DND-41 (cell line): ENCODE data around the gene UMPS.

ENCODE experiments used
- ATAC-seq: fragments of 200-7000 bp; cut with Tn5 transposase; 3 replicates; pipeline ENCODE4 v1.9.1; 2021; ENCODE audit warnings: low read depth; ENCODE audit not compliant: insufficient read depth
- DNase-seq: peaks from one replicate; pipeline ENCODE4 v3.0.0-alpha.2; 2020
- H2AFZ ChIP-seq: 2 replicates; pipeline ENCODE4 v1.6.0; 2012; ENCODE audit warnings: low read depth, low read length
- H3K27ac ChIP-seq: 2 replicates; pipeline ENCODE4 v1.5.1; 2012; ENCODE audit warnings: low read length, inconsistent platforms
- H3K27me3 ChIP-seq: fragments of 200-600 bp; sonication (generic); 2 replicates; pipeline ENCODE4 v1.6.0; 2012; ENCODE audit warnings: low read length, mild to moderate bottlenecking, inconsistent platforms; ENCODE audit not compliant: insufficient read depth, poor library complexity
- H3K36me3 ChIP-seq: 2 replicates; pipeline ENCODE4 v1.5.1; 2012; ENCODE audit warnings: low read length, inconsistent platforms; ENCODE audit not compliant: insufficient read depth
- H3K4me1 ChIP-seq: 2 replicates; pipeline ENCODE4 v1.5.1; 2012; ENCODE audit warnings: mild to moderate bottlenecking, low read length; ENCODE audit not compliant: insufficient read depth
- H3K4me2 ChIP-seq: 2 replicates; pipeline ENCODE4 v1.6.0; 2012; ENCODE audit warnings: mild to moderate bottlenecking, moderate library complexity, low read length, inconsistent platforms; ENCODE audit not compliant: insufficient read depth
- H3K4me3 ChIP-seq, 2 experiments: fragments of 200-600 bp in 1 of 2; shearing (Covaris generic) in 1 of 2; 2 replicates each; pipeline ENCODE4 v1.5.1; 2012 to 2016; ENCODE audit warnings: inconsistent platforms in 2 of 2, low read length in 2 of 2, mild to moderate bottlenecking in 2 of 2, low read depth in 1 of 2, moderate library complexity in 1 of 2
- H3K79me2 ChIP-seq: 2 replicates; pipeline ENCODE4 v1.6.0; 2012; ENCODE audit warnings: low read length, inconsistent platforms; ENCODE audit not compliant: insufficient read depth
- H3K9ac ChIP-seq: 2 replicates; pipeline ENCODE4 v1.6.0; 2012; ENCODE audit warnings: low read depth, mild to moderate bottlenecking, inconsistent platforms, low read length, moderate library complexity
- H3K9me3 ChIP-seq: 2 replicates; pipeline ENCODE4 v1.5.1; 2012; ENCODE audit warnings: low read length, moderate library complexity, mild to moderate bottlenecking, inconsistent platforms; ENCODE audit not compliant: insufficient read depth, severe bottlenecking
- H4K20me1 ChIP-seq: 2 replicates; pipeline ENCODE4 v1.6.0; 2012; ENCODE audit warnings: low read length; ENCODE audit not compliant: insufficient read depth
- CTCF ChIP-seq: IDR thresholded peaks from 2 replicates; pipeline ENCODE4 v1.5.1; 2012; ENCODE audit warnings: borderline replicate concordance, low read length, moderate library complexity, mild to moderate bottlenecking; ENCODE audit not compliant: poor library complexity, severe bottlenecking; ENCODE audit errors: extremely low read depth
- EZH2 ChIP-seq: IDR thresholded peaks from 3 replicates; pipeline ENCODE4 v1.6.1; 2012; ENCODE audit warnings: borderline replicate concordance, low read depth, mild to moderate bottlenecking, moderate library complexity, low read length, inconsistent platforms; ENCODE audit not compliant: severe bottlenecking

Gene UMPS

GRCh38 chr3:124699051-124699450 lies 31.2 kb upstream of the UMPS start:
- TF ChIP-seq CTCF (no peak), EZH2 (no peak)
- H3K79me2 ChIP-seq = no peaks in the 10 kb centered on the region
- no peaks in the 10 kb centered on the region for H4K20me1 ChIP-seq
- H3K36me3 ChIP-seq = no peaks in the 10 kb centered on the region
- no peaks in the 10 kb centered on the region for H3K4me1 ChIP-seq
- peaks cover 27% of the 10 kb centered on the region for H3K27me3 ChIP-seq
- DNase-seq (no peak), ATAC-seq (no peak)
- H3K4me3 ChIP-seq = no peak overlapping the region
- H3K27ac ChIP-seq = no peak overlapping the region
- no peak overlapping the region for H3K4me2 ChIP-seq
- no peak overlapping the region for H2AFZ ChIP-seq
- no peak overlapping the region for H3K9ac ChIP-seq
- H3K9me3 ChIP-seq = no peaks in the 10 kb centered on the region

- DNase-seq (no peak), ATAC-seq (no peak)
- H3K27ac ChIP-seq = no peak overlapping the region
- H3K36me3 ChIP-seq = no peaks in the 10 kb centered on the region
- H3K9ac ChIP-seq = no peak overlapping the region
- H3K27me3 ChIP-seq = peaks cover 21% of the 10 kb centered on the region
- no peak for TF ChIP-seq EZH2
- TF ChIP-seq CTCF = no peak
- H2AFZ ChIP-seq = no peak overlapping the region
- H3K9me3 ChIP-seq = no peaks in the 10 kb centered on the region
- H3K4me3 ChIP-seq = no peak overlapping the region
- no peaks in the 10 kb centered on the region for H3K4me1 ChIP-seq
- H3K4me2 ChIP-seq = no peak overlapping the region
- no peaks in the 10 kb centered on the region for H4K20me1 ChIP-seq
- H3K79me2 ChIP-seq = no peaks in the 10 kb centered on the region
Observed at GRCh38 chr3:124699686-124700396, 30.4 kb upstream of the UMPS start.

GRCh38 chr3:124700880-124701684 lies 29.2 kb upstream of the UMPS start:
- TF ChIP-seq CTCF (no peak), EZH2 (no peak)
- H3K4me1 ChIP-seq = no peaks in the 10 kb centered on the region
- no peak overlapping the region for H3K4me3 ChIP-seq
- DNase-seq = no peak
- no peaks in the 10 kb centered on the region for H3K36me3 ChIP-seq
- ATAC-seq = no peak
- H3K27me3 ChIP-seq = peaks cover 21% of the 10 kb centered on the region
- no peak overlapping the region for H3K9ac ChIP-seq
- no peaks in the 10 kb centered on the region for H4K20me1 ChIP-seq
- H3K27ac ChIP-seq = no peak overlapping the region
- no peak overlapping the region for H3K4me2 ChIP-seq
- H2AFZ ChIP-seq = no peak overlapping the region
- no peaks in the 10 kb centered on the region for H3K79me2 ChIP-seq
- H3K9me3 ChIP-seq = no peaks in the 10 kb centered on the region
